ENCODE results near the gene GPR63. TPM values are rescaled to one million over a fixed set of nuclear protein-coding genes. Genes with fewer than 3 reads are reported as not detected.

GPR63 gene
- total and polyA plus RNA-seq, 4 experiments from 2014 or later: 0.10 to 1.9 (median 1.0) TPM

DNA sequence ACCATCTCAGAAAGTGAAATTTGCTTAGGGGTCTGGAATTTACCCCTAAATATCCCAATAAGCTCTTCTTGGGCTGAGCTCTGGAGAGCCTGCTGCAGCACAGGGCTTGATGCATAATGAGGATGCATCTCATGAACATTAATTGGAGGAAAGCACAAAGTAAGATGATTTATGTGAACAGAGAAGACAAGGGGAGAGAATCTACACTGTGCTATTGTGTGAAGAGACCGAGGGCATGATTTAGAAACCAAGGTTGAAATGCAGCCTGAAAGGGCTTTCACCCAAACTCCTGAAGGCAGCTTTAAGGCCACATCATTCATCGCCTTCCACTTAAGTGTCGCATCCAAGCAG lies 27.8 kb upstream of the GPR63 start:
- H3K4me1 Mint-ChIP-seq: no peaks in the 10 kb centered on the region
- DNase-seq: no peak
- no peak overlapping the region for H3K27ac ChIP-seq (ENCODE audit: low read depth, low read length)
- no peaks in the 10 kb centered on the region for H3K4me1 ChIP-seq (ENCODE audit: insufficient read depth, low read length)
- no peaks in the 10 kb centered on the region for H3K9me3 ChIP-seq (ENCODE audit: control insufficient read depth in 1 of 2, low read length in 2 of 2)
- intact Hi-C loops (cut with micrococcal nuclease): no loop called here
- H3K27ac Mint-ChIP-seq: no peak overlapping the region
- CTCF ChIA-PET (ENCODE audit: partially characterized antibody): no interaction called here
- H3K4me3 ChIP-seq (ENCODE audit: low read length in 2 of 2): no peak overlapping the region
- peaks cover 0 to 3% (median 1%) of the 10 kb centered on the region in 8 donors for H3K9me3 Mint-ChIP-seq
- POLR2A ChIA-PET (ENCODE audit: partially characterized antibody): no interaction called here
- H3K4me3 Mint-ChIP-seq: no peak overlapping the region
- H3K36me3 Mint-ChIP-seq: no peaks in the 10 kb centered on the region
- H3K27me3 ChIP-seq (ENCODE audit: insufficient read depth, low read length): peaks cover 4% of the 10 kb centered on the region
- H3K27me3 Mint-ChIP-seq: peaks cover 21 to 25% of the 10 kb centered on the region in 2 donors
- H3K36me3 ChIP-seq (ENCODE audit: insufficient read depth, low read length): no peaks in the 10 kb centered on the region

DNA sequence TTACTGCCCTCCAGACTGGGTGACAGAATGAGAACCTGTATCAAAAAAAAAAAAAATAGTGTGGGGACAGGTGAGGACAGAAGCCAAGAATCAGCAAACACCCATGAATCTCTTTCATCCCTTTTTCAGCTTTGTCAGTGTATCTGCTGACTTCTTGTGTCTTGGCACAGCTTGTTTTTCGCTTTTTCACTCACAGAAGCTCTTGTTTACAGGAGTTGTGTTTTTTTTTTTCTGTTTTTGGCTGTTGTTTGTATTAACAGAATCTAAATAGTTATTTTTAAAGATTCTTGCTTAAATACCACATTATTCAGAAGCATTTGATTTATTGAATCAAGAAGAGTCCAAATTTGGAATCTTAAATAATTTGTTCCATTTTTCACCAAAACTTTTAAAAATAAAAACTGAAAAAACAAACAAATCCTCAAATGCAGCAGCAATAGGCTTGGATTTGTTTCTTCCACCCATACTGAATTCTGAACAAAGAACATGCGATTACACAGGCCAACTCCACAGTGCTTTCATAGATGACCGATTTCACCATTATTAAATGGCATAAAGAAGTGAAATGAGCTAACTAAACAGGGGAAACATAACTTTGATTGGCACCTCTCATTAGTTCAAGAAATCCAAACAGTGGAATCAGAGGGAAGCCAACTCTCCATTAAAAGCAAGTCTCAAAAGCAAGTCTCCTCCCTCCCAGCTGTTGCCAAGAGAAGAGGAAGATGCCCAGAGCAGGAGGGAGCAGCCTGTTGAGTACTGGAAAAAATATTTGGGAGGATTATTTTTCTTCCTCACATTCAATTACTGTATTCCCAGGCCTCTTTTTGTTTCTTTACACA lies 27.2 kb upstream of the GPR63 start:
- H3K4me3 Mint-ChIP-seq: no peak overlapping the region
- H3K27me3 ChIP-seq (ENCODE audit: insufficient read depth, low read length): peaks cover 4% of the 10 kb centered on the region
- no peaks in the 10 kb centered on the region for H3K4me1 ChIP-seq (ENCODE audit: insufficient read depth, low read length)
- no peak overlapping the region for H3K27ac ChIP-seq (ENCODE audit: low read depth, low read length)
- H3K27ac Mint-ChIP-seq: no peak overlapping the region
- H3K9me3 ChIP-seq (ENCODE audit: control insufficient read depth in 1 of 2, low read length in 2 of 2): no peaks in the 10 kb centered on the region
- H3K36me3 ChIP-seq (ENCODE audit: insufficient read depth, low read length): no peaks in the 10 kb centered on the region
- H3K4me3 ChIP-seq (ENCODE audit: low read length in 2 of 2): no peak overlapping the region
- POLR2A ChIA-PET (ENCODE audit: partially characterized antibody): no interaction called here
- CTCF ChIA-PET (ENCODE audit: partially characterized antibody): no interaction called here
- H3K9me3 Mint-ChIP-seq: peaks cover 0 to 5% (median 1%) of the 10 kb centered on the region in 8 donors
- H3K36me3 Mint-ChIP-seq: no peaks in the 10 kb centered on the region
- H3K4me1 Mint-ChIP-seq: no peaks in the 10 kb centered on the region
- intact Hi-C loops (cut with micrococcal nuclease): no loop called here
- peaks cover 21 to 25% of the 10 kb centered on the region in 2 donors for H3K27me3 Mint-ChIP-seq
- no peak for DNase-seq

DNA sequence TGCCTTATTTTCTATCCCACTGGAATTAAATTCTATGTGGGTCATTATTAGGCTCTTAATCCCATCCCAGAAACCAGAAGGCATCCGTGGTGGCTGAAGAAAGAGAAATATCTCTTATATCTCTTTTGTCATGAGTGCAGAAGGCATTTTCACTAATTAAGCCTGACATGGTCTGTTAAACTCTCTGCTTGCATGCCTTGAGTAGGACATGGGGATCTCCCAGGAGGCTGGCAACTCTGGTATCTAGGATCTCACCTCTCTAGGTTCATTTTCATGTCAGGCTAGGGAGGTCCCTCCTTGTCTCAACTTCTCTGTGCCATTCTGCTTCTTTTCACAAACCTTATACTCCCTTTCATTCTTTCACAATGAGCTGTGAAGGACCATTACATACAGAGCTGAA lies 25.3 kb upstream of the GPR63 start:
- H3K27ac ChIP-seq (ENCODE audit: low read depth, low read length): no peak overlapping the region
- H3K9me3 Mint-ChIP-seq: peaks cover 0 to 6% (median 3%) of the 10 kb centered on the region in 8 donors
- ChIA-PET POLR2A (ENCODE audit: partially characterized antibody) (no interaction called here), CTCF (ENCODE audit: partially characterized antibody) (no interaction called here)
- H3K9me3 ChIP-seq (ENCODE audit: control insufficient read depth in 1 of 2, low read length in 2 of 2): no peaks in the 10 kb centered on the region
- no peaks in the 10 kb centered on the region for H3K36me3 ChIP-seq (ENCODE audit: insufficient read depth, low read length)
- H3K4me3 ChIP-seq (ENCODE audit: low read length in 2 of 2): no peak overlapping the region
- intact Hi-C loops (cut with micrococcal nuclease): no loop called here
- no peaks in the 10 kb centered on the region for H3K4me1 ChIP-seq (ENCODE audit: insufficient read depth, low read length)
- DNase-seq: no peak
- no peak overlapping the region for H3K27ac Mint-ChIP-seq
- H3K27me3 ChIP-seq (ENCODE audit: insufficient read depth, low read length): peaks cover 4% of the 10 kb centered on the region
- peaks cover 12 to 27% of the 10 kb centered on the region in 2 donors for H3K27me3 Mint-ChIP-seq
- no peak overlapping the region for H3K4me3 Mint-ChIP-seq
- no peaks in the 10 kb centered on the region for H3K4me1 Mint-ChIP-seq
- no peaks in the 10 kb centered on the region for H3K36me3 Mint-ChIP-seq

DNA sequence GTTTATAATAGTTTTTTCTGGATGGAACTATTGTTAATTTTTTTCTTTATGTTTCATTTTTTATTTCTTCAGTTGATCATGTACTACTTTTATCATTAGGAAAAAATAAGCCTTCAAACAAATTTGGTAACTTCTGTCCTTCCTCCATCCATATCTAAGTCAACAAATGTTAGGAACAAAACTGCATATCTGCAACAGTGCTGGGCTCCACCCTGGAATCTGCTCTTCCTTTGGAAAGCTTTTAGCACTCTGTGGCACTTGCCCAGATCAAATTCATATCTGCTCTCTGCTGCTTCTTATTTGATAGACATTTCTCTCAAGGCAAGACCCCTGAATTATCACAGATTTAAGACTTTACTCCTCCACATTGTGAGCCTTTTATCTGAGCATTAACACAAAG lies 24.3 kb upstream of the GPR63 start:
- intact Hi-C loops (cut with micrococcal nuclease): no loop called here
- H3K4me3 ChIP-seq (ENCODE audit: low read length in 2 of 2): no peak overlapping the region
- no peak overlapping the region for H3K27ac ChIP-seq (ENCODE audit: low read depth, low read length)
- Mint-ChIP-seq H3K4me1 (no peaks in the 10 kb centered on the region), H3K27me3 (peaks cover 10 to 30% of the 10 kb centered on the region in 2 donors), H3K36me3 (no peaks in the 10 kb centered on the region), H3K27ac (no peak overlapping the region), H3K9me3 (peaks cover 0 to 6% (median 3%) of the 10 kb centered on the region in 8 donors), H3K4me3 (no peak overlapping the region)
- POLR2A ChIA-PET (ENCODE audit: partially characterized antibody): no interaction called here
- DNase-seq: no peak
- H3K36me3 ChIP-seq (ENCODE audit: insufficient read depth, low read length): no peaks in the 10 kb centered on the region
- CTCF ChIA-PET (ENCODE audit: partially characterized antibody): no interaction called here
- H3K4me1 ChIP-seq (ENCODE audit: insufficient read depth, low read length): no peaks in the 10 kb centered on the region
- H3K9me3 ChIP-seq (ENCODE audit: control insufficient read depth in 1 of 2, low read length in 2 of 2): no peaks in the 10 kb centered on the region
- H3K27me3 ChIP-seq (ENCODE audit: insufficient read depth, low read length): peaks cover 4% of the 10 kb centered on the region

DNA sequence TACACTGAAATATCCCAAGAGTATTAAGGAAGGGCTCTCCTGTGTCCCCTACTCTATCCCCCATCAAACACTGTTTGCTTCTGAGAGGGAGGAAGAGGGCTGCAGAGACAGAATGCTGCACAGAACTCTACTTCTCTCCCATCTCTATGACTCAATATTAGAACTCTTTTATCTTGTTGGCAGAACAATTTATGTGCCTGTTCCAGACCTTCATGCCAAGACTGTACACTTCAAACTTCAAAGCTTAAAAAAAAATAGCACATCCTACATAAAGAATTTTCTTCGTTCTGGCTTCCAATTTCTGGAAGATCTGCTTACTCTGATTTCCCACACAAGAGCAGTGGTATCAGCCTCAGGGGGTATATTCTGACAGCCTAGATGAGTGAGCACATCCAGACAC lies 19.6 kb upstream of the GPR63 start:
- peaks cover 1 to 23% of the 10 kb centered on the region in 2 donors for H3K27me3 Mint-ChIP-seq
- no peak overlapping the region for H3K27ac Mint-ChIP-seq
- no peak overlapping the region for H3K4me3 ChIP-seq (ENCODE audit: low read length in 2 of 2)
- no peak overlapping the region for H3K27ac ChIP-seq (ENCODE audit: low read depth, low read length)
- no peaks in the 10 kb centered on the region for H3K4me1 ChIP-seq (ENCODE audit: insufficient read depth, low read length)
- intact Hi-C loops (cut with micrococcal nuclease): no loop called here
- H3K36me3 ChIP-seq (ENCODE audit: insufficient read depth, low read length): no peaks in the 10 kb centered on the region
- H3K4me1 Mint-ChIP-seq: no peaks in the 10 kb centered on the region
- H3K4me3 Mint-ChIP-seq: no peak overlapping the region
- H3K27me3 ChIP-seq (ENCODE audit: insufficient read depth, low read length): no peaks in the 10 kb centered on the region
- peaks cover 0 to 6% (median 3%) of the 10 kb centered on the region in 8 donors for H3K9me3 Mint-ChIP-seq
- H3K9me3 ChIP-seq (ENCODE audit: control insufficient read depth in 1 of 2, low read length in 2 of 2): no peaks in the 10 kb centered on the region
- ChIA-PET POLR2A (ENCODE audit: partially characterized antibody) (no interaction called here), CTCF (ENCODE audit: partially characterized antibody) (no interaction called here)
- no peak for DNase-seq
- H3K36me3 Mint-ChIP-seq: no peaks in the 10 kb centered on the region

DNA sequence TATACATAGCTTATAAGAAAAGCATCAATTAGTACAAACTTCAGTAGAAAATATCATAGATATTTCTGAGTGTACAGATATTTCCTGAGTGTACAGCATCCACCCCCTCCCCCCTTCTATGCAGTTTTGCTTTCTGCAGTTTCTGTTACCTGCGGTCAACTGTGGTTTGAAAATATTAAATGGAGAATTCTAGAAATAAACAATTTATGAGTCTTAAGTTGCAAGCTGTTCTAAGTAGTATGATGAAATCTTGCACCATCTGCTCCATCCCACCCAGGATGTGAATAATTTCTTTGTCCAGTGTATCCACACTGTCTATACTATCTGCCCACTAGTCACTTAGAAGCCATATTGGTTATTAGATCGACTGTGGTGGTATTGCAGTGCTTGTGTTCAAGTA lies 15.8 kb upstream of the GPR63 start:
- Mint-ChIP-seq H3K4me3 (no peak overlapping the region), H3K9me3 (peaks cover 0 to 4% (median 0%) of the 10 kb centered on the region in 8 donors), H3K4me1 (no peaks in the 10 kb centered on the region), H3K36me3 (no peaks in the 10 kb centered on the region), H3K27me3 (peaks cover 1 to 10% of the 10 kb centered on the region in 2 donors), H3K27ac (no peak overlapping the region)
- no peak for DNase-seq
- no peak overlapping the region for H3K4me3 ChIP-seq (ENCODE audit: low read length in 2 of 2)
- no peaks in the 10 kb centered on the region for H3K27me3 ChIP-seq (ENCODE audit: insufficient read depth, low read length)
- H3K9me3 ChIP-seq (ENCODE audit: control insufficient read depth in 1 of 2, low read length in 2 of 2): no peaks in the 10 kb centered on the region
- H3K4me1 ChIP-seq (ENCODE audit: insufficient read depth, low read length): no peaks in the 10 kb centered on the region
- H3K27ac ChIP-seq (ENCODE audit: low read depth, low read length): no peak overlapping the region
- intact Hi-C loops (cut with micrococcal nuclease): no loop called here
- H3K36me3 ChIP-seq (ENCODE audit: insufficient read depth, low read length): no peaks in the 10 kb centered on the region
- ChIA-PET CTCF (ENCODE audit: partially characterized antibody) (no interaction called here), POLR2A (ENCODE audit: partially characterized antibody) (no interaction called here)

DNA sequence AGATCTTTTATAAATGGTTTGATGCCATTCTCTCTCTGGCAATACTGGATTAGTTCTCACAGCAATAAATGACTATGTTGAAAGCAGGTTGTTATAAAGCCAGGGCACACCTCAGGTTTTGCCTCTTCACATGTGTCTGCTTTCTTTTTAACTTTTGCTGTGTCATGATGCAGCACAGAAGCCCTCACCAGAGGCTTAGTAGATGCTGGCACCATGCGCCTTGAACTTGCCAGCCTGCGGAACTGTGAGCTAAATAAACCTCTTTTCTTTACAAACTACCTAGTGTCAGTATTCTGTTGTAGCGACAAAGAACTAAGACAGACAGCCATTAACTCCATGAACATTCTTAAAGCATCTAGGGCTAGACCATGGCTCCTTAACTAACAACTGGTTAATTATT lies 15.3 kb upstream of the GPR63 start:
- POLR2A ChIA-PET (ENCODE audit: partially characterized antibody): no interaction called here
- no peaks in the 10 kb centered on the region for H3K36me3 Mint-ChIP-seq
- Histone ChIP-seq H3K4me3 (ENCODE audit: low read length in 2 of 2) (no peak overlapping the region), H3K4me1 (ENCODE audit: insufficient read depth, low read length) (no peaks in the 10 kb centered on the region), H3K27me3 (ENCODE audit: insufficient read depth, low read length) (no peaks in the 10 kb centered on the region), H3K9me3 (ENCODE audit: control insufficient read depth in 1 of 2, low read length in 2 of 2) (no peaks in the 10 kb centered on the region), H3K27ac (ENCODE audit: low read depth, low read length) (no peak overlapping the region), H3K36me3 (ENCODE audit: insufficient read depth, low read length) (no peaks in the 10 kb centered on the region)
- H3K4me1 Mint-ChIP-seq: no peaks in the 10 kb centered on the region
- no peak overlapping the region for H3K4me3 Mint-ChIP-seq
- no peak overlapping the region for H3K27ac Mint-ChIP-seq
- H3K9me3 Mint-ChIP-seq: peaks cover 0 to 4% (median under 1%) of the 10 kb centered on the region in 8 donors
- CTCF ChIA-PET (ENCODE audit: partially characterized antibody): no interaction called here
- intact Hi-C loops (cut with micrococcal nuclease): no loop called here
- H3K27me3 Mint-ChIP-seq: peaks cover under 1 to 6% of the 10 kb centered on the region in 2 donors
- DNase-seq: no peak

All from CD4-positive, alpha-beta memory T cell (primary cell).